CD14-positive monocyte (primary cell): ENCODE results near the gene LHFPL3. TPM values are rescaled to one million over a fixed set of nuclear protein-coding genes. Genes with fewer than 3 reads are reported as not detected.

Experiments used
- DNase-seq, 3 donors: peaks; one replicate each; pipeline ENCODE4 v3.0.0-alpha.2; 2011 to 2022
- H2AFZ ChIP-seq: 2 replicates; pipeline ENCODE4 v1.6.0; 2012; ENCODE audit warnings: mild to moderate bottlenecking, low read depth, low read length, inconsistent platforms; ENCODE audit not compliant: insufficient read depth, poor library complexity, severe bottlenecking
- H3K27ac ChIP-seq, 2 donors: 1 replicate in 1 of 2; 2 replicates in 1 of 2; pipeline ENCODE4 v1.5.1; 2012 to 2013; ENCODE audit warnings: low read length in 2 of 2, control low read depth in 1 of 2, inconsistent platforms in 1 of 2, low read depth in 1 of 2, mild to moderate bottlenecking in 1 of 2
- H3K27me3 ChIP-seq, 2 donors: one replicate each; pipeline versions ENCODE4 v1.6.0 to v1.6.1; 2011 to 2013; ENCODE audit warnings: low read length in 2 of 2; ENCODE audit not compliant: control insufficient read depth in 2 of 2, insufficient read depth in 2 of 2
- H3K36me3 ChIP-seq, 2 donors: replicated peaks in 1 of 2; 1 replicate in 1 of 2; 2 replicates in 1 of 2; pipeline versions ENCODE4 v1.5.1 to v1.6.1; 2012 to 2013; ENCODE audit warnings: low read length in 2 of 2, control low read depth in 1 of 2, inconsistent platforms in 1 of 2, mild to moderate bottlenecking in 1 of 2; ENCODE audit not compliant: insufficient read depth in 2 of 2, control insufficient read depth in 1 of 2
- H3K4me1 ChIP-seq, 2 donors: 1 replicate in 1 of 2; 2 replicates in 1 of 2; pipeline versions ENCODE4 v1.5.1 to v1.6.1; 2012 to 2013; ENCODE audit warnings: low read length in 2 of 2, control low read depth in 1 of 2, inconsistent platforms in 1 of 2, mild to moderate bottlenecking in 1 of 2, moderate library complexity in 1 of 2; ENCODE audit not compliant: insufficient read depth in 2 of 2, control insufficient read depth in 1 of 2
- H3K4me2 ChIP-seq: replicated peaks from 2 replicates; pipeline ENCODE3; 2012; ENCODE audit warnings: low read length, moderate library complexity, mild to moderate bottlenecking; ENCODE audit not compliant: poor library complexity, severe bottlenecking; ENCODE audit errors: extremely low read depth
- H3K4me3 ChIP-seq, 3 experiments: fragments of 200-600 bp in 1 of 3; sonication (generic) in 1 of 3; replicated peaks in 1 of 3; 1 replicate in 2 of 3; 2 replicates in 1 of 3; pipeline ENCODE4 v1.5.1; 2011 to 2013; ENCODE audit warnings: low read length in 3 of 3, mild to moderate bottlenecking in 3 of 3, control low read depth in 2 of 3, low read depth in 2 of 3, inconsistent platforms in 1 of 3, moderate library complexity in 1 of 3
- H3K79me2 ChIP-seq: 2 replicates; pipeline ENCODE4 v1.6.0; 2012; ENCODE audit warnings: mild to moderate bottlenecking, control low read depth, inconsistent platforms, low read length, moderate library complexity; ENCODE audit not compliant: insufficient read depth
- H3K9ac ChIP-seq: 2 replicates; pipeline ENCODE4 v1.6.0; 2017; ENCODE audit warnings: low read length, mild to moderate bottlenecking; ENCODE audit not compliant: insufficient read depth, poor library complexity, severe bottlenecking
- H3K9me3 ChIP-seq, 2 donors: replicated peaks in 1 of 2; 1 replicate in 1 of 2; 2 replicates in 1 of 2; pipeline versions ENCODE4 v1.5.1 to v1.6.1; 2012 to 2013; ENCODE audit warnings: low read length in 2 of 2, control low read depth in 1 of 2; ENCODE audit not compliant: control insufficient read depth in 1 of 2, insufficient read depth in 1 of 2
- H4K20me1 ChIP-seq: 2 replicates; pipeline ENCODE4 v1.6.0; 2012; ENCODE audit warnings: mild to moderate bottlenecking, low read length, control low read depth, moderate library complexity; ENCODE audit not compliant: insufficient read depth
- H3K27ac Mint-ChIP-seq, 7 donors: one replicate each; pipeline ENCODE4 v1.8.0; 2020; ENCODE audit warnings: mild to moderate bottlenecking in 7 of 7, mixed read lengths in 7 of 7, moderate library complexity in 6 of 7, inconsistent platforms in 2 of 7
- H3K27me3 Mint-ChIP-seq, 3 donors: one replicate each; pipeline ENCODE4 v1.8.0; 2021 to 2022; ENCODE audit warnings: low read depth in 3 of 3, mild to moderate bottlenecking in 3 of 3, mixed read lengths in 3 of 3, moderate library complexity in 3 of 3, inconsistent platforms in 1 of 3
- H3K36me3 Mint-ChIP-seq, 2 donors: one replicate each; pipeline ENCODE4 v1.8.0; 2020; ENCODE audit warnings: mixed read lengths in 2 of 2, inconsistent platforms in 1 of 2, mild to moderate bottlenecking in 1 of 2
- H3K4me1 Mint-ChIP-seq: one replicate; pipeline ENCODE4 v1.8.0; 2020; ENCODE audit warnings: mild to moderate bottlenecking, mixed read lengths
- H3K4me3 Mint-ChIP-seq, 2 donors: one replicate each; pipeline ENCODE4 v1.8.0; 2020; ENCODE audit warnings: mild to moderate bottlenecking in 2 of 2, mixed read lengths in 2 of 2, moderate library complexity in 1 of 2
- H3K9me3 Mint-ChIP-seq, 7 donors: one replicate each; pipeline ENCODE4 v1.8.0; 2020 to 2022; ENCODE audit warnings: mixed read lengths in 7 of 7, mild to moderate bottlenecking in 6 of 7, moderate library complexity in 6 of 7, inconsistent platforms in 2 of 7
- CTCF ChIP-seq: fragments of 200-600 bp; IDR thresholded peaks from one replicate; pipeline ENCODE4 v1.8.0; 2022; ENCODE audit warnings: antibody characterized with exemption, mild to moderate bottlenecking
- WGBS: methylation state at CpG from one replicate; pipeline ENCODE4 v1.1.5; 2013; ENCODE audit warnings: missing lambda C conversion rate; ENCODE audit not compliant: insufficient coverage; 5-methylcytosine and 5-hydroxymethylcytosine counted together
- intact Hi-C, 2 donors: fragments of 100-400 bp; cut with micrococcal nuclease; formaldehyde crosslinking; loops; one replicate each; pipeline versions ENCODE4 v1.15.0 to v1.15.1; 2023
- polyA plus RNA-seq, 3 donors: library from polyadenylated mRNA; depleted of rRNA in 1 of 3; unstranded in 2 of 3; stranded (reverse) in 1 of 3; fragments of 300-500 nt in 2 of 3; fragments of >200 nt in 1 of 3; fragmentation: Illumina TruSeq in 2 of 3; gene quantifications; 1 replicate in 2 of 3; 2 replicates in 1 of 3; pipeline ENCODE4 v1.2.3, GENCODE V29; 2012 to 2021

LHFPL3 gene
- polyA plus RNA-seq, 3 donors, result not detected

GRCh38 chr7:104933521-104933988 is 605.2 kb downstream of the LHFPL3 start:
- H3K27me3 Mint-ChIP-seq, result peaks cover 0 to 4% (median 0%) of the 10 kb centered on the region in 3 donors
- Histone ChIP-seq H3K4me2 (peak overlapping the region; percentile 46), H3K36me3 (no peaks in the 10 kb centered on the region), H3K4me1 (peaks cover 11 to 14% of the 10 kb centered on the region in 2 donors), H3K9me3 (no peaks in the 10 kb centered on the region), H4K20me1 (no peaks in the 10 kb centered on the region), H3K27ac (peak overlapping the region in 1 of 2 donors; percentile 27), H2AFZ (no peak overlapping the region), H3K9ac (no peak overlapping the region), H3K4me3 (peak overlapping the region in 1 of 3 experiments; percentile 29), H3K79me2 (no peaks in the 10 kb centered on the region), H3K27me3 (no peaks in the 10 kb centered on the region)
- H3K4me3 Mint-ChIP-seq, result peak overlapping the region in 1 of 2 donors; percentile 43
- peak overlapping the region in 6 of 7 donors; percentile 8 to 79 (median 70) for H3K27ac Mint-ChIP-seq
- H3K36me3 Mint-ChIP-seq, result no peaks in the 10 kb centered on the region
- peaks cover 16% of the 10 kb centered on the region for H3K4me1 Mint-ChIP-seq
- intact Hi-C loops, result loop anchor here in 1 of 2 donors (10.0 kb wide), 1 partner anchor 111 kb away; no protein-coding TSS in a partner anchor
- TF ChIP-seq CTCF, result no peak
- peaks cover 0 to 2% (median 0%) of the 10 kb centered on the region in 7 donors for H3K9me3 Mint-ChIP-seq
- DNase-seq, result peak; percentile 38 to 65 (median 55)
- no CpG with 5 or more reads among the region's 6 CpGs for WGBS

- no peaks in the 10 kb centered on the region for H4K20me1 ChIP-seq
- 100% methylated on average over 2 of the region's 7 CpGs for WGBS
- Mint-ChIP-seq H3K4me1 (peaks cover 16% of the 10 kb centered on the region), H3K4me3 (no peak overlapping the region), H3K27ac (peak overlapping the region in 3 of 7 donors; percentile 28 to 82 (median 61)), H3K27me3 (peaks cover 0 to 4% (median 0%) of the 10 kb centered on the region in 3 donors), H3K9me3 (peaks cover 0 to 2% (median 0%) of the 10 kb centered on the region in 7 donors), H3K36me3 (no peaks in the 10 kb centered on the region)
- H3K9ac ChIP-seq, result no peak overlapping the region
- no peaks in the 10 kb centered on the region for H3K27me3 ChIP-seq
- DNase-seq, result no peak
- no peaks in the 10 kb centered on the region for H3K36me3 ChIP-seq
- no peak overlapping the region for H3K4me3 ChIP-seq
- no peaks in the 10 kb centered on the region for H3K79me2 ChIP-seq
- H3K27ac ChIP-seq, result no peak overlapping the region
- no peak overlapping the region for H2AFZ ChIP-seq
- no peak overlapping the region for H3K4me2 ChIP-seq
- intact Hi-C loops, result loop anchor here in 1 of 2 donors (10.0 kb wide), 1 partner anchor 110 kb away; no protein-coding TSS in a partner anchor
- peaks cover 11 to 14% of the 10 kb centered on the region in 2 donors for H3K4me1 ChIP-seq
- no peak for TF ChIP-seq CTCF
- no peaks in the 10 kb centered on the region for H3K9me3 ChIP-seq
Observed at GRCh38 chr7:104934665-104935064, 606.3 kb downstream of the LHFPL3 start.
